GM21360 (cell line): ENCODE results near the gene SAMSN1.

Experiments used
- ATAC-seq: cut with Tn5 transposase; IDR thresholded peaks from one replicate; pipeline ENCODE4 v1.9.1; 2021; ENCODE audit warnings: mild to moderate bottlenecking, moderate library complexity; ENCODE audit not compliant: unreplicated experiment

SAMSN1 gene

DNA sequence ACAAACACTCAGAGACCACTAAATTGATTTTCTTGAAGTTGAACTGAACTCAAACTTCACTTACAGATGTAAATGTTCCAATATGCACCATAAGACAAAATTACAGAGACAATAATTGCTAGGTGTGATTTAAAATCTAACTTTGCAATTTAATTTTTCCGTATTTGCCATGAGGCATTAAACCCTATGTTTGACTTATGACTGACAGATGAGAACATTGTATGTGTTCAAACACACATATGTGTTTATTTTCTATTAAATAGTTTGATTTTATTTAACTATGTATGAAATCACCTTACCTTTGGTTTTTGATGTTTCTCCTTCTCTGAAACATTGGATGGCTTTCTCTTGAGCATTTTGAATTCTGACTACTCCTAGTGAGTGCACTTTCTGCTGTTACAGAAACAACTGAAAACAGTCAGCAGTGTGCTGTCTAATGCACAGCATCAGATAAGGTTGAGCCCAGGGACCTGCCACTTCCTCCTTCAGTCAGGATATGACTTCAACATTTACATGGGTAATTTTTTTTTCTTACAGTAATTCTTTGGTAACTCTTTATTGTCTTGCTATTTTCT is at the start of gene SAMSN1:
Gene SAMSN1 (minus strand): TSS at position 410 of the 575 bp plus-strand sequence. CDS start 54 bp downstream, at position 356.
- peak; percentile 75 for ATAC-seq

DNA sequence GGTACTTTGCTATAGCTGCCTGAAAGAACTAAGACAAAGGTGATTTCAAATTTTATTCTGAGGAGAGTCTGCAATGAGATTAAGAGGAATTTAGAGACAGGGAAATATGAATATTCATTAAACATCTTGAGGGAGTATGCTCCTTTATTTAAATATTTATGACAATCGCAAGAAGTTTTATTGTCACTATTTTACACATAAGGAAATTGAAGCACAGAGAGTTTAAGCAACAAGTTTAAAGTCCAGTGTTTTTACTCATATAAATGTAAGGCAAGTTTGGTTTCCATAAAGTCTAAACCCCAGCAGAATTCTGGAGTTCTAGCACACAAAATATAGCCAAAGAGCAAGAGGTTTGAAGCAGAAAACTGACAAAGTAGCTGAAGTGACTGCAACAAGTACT is 49.3 kb upstream of the SAMSN1 start:
- no peak for ATAC-seq

DNA sequence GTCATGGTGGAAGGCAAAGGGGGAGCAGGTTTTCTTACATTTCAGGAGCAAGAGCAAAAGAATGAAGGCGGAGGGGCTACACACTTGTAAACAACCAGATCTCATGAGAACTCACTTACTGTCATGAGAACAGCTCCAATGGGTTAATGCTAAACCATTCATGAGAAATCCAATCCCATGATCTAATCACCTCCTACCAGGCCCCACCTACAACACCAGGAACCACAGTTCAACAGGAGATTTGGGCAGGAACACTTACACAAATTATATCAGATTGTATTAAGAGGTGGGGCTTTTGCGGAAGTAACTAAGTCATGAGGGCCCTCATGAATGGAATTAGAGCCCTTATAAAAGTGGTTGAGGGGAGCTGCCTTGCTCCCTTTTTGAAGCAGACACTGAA is 48.9 kb upstream of the SAMSN1 start:
- no peak for ATAC-seq

DNA sequence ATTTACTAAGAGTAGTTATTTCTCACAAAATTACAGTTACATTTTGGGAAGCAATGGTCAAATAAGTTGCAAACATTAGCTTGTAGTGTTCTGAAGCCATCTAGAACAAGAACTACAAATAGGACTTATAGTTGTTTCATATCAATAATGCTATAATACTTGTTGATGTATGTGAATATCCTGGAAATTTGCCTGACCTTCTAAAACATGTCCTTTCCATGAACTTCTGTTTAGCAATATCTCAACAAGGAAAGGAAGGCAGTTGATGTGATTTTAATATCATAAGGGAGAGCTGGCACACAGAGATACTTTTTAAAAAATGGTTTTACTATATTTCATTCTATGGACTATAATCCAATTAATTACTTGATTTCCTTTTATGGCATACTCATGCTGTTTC is 47.1 kb upstream of the SAMSN1 start:
- ATAC-seq: no peak

DNA sequence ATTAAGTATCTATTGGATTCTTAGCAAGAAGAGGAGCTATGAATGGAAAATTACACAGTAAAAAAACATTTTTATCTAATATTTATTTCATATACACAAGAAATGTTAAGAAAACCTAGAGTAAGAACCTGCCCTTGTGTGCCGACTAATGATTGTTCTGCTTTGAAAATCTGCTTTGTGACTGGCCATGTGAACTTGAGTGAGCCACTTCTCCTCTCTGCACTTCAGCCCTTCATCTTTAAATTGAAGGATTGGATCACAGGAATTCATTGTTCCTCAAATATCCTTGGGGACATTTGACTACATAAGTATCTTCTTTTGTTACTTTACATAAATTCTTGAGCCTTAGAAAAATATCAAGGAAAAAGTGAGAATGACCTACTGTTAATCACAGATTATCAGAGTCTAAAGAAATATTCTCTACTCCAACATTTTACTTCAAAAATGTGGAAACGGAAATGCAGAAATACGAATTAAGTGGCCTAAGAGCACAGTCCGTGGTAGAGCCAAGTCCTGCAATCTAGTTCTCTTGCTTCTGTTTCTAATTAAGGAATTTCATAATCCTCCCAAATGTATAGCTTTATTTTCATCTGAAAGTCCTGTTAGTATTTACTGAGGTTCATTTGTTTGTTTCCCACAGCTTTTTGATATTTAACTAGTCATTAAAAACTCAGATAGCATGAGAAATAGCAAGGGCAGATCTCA is 46.3 kb upstream of the SAMSN1 start:
- no peak for ATAC-seq

DNA sequence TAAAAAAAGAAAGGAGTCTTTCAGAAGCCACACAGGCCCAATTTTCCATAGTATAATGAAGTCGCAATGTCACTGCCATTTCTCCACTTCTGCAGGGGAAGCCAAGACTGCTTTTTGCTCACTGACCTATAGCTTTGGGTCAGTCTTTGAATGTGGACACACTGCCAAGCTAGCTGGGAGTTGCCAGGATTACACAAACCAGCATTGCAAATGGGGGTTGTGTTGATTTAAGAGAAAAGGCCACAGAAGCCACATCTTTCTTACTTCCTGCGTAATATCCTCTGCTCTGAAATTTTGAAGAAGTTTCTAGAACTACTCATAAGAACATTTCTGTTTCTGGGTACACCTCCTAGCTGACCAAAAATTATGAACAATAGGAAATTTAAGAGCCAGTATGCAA is 45.8 kb upstream of the SAMSN1 start:
- ATAC-seq: no peak

DNA sequence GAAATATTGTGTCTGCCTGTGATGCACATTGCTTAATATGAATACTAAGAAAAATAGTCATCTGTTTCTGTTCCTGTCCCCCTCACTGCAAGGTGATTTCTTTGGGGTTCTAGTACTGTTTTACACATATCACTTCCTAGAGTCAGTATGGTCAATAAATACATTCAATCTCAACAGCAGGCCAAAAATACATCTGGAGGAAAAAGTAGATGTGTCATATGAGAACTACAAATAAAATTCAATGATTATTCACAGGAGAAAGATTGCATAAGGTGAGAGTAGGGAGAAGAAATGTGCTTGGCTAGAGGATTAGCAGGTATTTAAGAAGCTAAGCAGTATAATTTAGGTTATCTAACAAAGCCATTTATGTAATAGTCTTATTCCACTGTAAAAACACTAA is 45.3 kb upstream of the SAMSN1 start:
- peak; percentile 40 for ATAC-seq

DNA sequence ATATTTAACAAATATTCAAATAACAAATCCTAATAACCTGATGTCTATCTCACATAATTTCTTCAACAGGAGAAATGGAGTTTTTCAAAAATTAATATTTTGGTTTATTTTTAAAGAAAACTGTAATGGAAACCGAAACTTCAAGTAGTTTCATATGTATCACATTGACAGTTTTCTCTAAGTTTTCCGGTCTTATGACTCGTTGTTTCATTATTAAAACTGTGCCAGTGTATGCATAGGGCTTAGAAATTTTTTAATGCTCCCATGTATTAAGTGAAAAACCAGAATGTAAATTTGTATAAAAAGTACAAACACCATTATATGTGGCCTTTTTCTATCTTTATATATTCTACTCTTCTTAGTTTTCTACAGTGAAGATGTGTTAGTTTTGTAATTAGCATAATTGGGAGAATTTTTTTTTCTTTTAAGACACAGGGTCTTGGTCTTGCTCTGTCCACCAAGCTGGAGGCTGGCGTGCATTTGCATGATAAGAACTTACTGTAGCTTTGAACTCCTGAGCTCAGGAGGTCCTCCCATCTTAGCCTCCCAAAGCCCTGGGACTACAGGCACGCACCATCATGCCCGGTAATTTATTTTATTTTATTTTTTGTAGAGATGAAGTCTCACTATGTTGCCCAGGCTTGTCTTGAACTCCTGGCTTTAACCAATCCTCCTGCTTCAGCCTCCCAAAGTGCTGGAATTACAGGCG is 43.9 kb upstream of the SAMSN1 start:
- peak; percentile 86 for ATAC-seq

DNA sequence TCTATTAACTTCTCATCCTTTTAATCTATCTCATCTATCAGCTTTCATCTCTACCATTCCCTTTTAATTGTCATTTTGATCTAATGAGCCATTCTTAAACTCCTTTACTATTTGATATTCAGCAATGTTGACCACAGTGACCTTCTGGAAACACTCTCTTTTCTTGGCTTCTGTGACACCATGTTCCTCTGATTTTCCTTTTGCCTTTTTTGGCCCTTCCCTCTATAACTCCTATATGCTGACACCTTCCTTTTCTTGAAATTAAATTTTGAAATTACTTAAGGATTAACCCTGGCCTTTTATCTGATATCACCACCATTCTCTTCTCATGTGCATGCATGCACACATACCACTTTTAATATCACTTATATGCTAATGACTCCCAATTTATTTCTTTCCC is 41.2 kb upstream of the SAMSN1 start:
- no peak for ATAC-seq

DNA sequence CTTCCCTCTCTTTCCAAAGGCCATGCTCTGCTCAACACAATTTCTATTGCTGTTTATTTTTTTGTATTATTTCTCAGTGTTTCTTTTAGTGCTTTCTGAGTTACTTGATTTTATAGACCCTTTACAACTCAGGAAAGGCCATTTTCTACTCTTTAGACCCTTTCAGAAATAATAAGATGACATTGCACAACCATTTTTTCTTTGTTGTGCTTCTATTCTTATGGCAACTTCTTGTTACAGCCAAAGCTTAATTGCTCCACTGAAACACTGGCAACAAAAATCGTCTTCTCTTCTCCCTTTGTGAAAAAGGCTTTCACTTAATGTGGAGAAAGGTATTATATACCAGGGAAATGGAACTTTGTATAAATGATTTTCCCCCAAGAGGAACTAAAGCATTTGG is 39.0 kb upstream of the SAMSN1 start:
- ATAC-seq: no peak

DNA sequence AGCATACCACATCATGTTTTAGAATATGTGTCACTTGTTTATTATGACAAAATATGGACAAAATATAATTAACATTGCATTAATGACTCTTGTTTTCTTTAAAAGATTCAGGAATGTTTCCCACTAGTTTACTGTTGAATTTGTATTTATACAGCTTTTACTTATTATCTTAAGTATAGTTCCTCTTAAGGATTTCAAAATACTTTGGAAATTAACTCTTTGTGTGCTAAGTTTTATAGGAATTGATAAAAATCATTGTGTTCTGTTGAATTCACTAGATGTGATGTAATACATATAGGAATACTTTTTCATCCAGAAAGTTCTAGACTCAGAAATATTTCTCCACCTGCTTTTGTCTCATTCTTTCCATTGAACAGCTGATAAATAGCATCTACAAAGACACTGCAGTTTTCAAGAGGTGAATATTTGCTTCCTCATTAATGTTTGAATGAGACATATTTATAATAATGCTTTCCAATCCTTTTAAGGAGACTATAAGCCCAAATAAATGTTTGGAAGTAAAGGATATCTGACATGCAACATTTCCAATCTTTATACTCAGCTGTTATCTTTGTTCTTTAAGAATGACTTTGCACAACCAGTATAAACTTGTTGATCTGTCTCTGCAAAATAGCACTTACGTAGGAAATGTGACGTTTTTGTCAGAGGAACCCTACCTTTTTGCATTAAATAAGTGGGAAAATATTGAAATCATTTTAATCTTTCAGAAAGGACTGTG is 38.4 kb upstream of the SAMSN1 start:
- no peak for ATAC-seq

DNA sequence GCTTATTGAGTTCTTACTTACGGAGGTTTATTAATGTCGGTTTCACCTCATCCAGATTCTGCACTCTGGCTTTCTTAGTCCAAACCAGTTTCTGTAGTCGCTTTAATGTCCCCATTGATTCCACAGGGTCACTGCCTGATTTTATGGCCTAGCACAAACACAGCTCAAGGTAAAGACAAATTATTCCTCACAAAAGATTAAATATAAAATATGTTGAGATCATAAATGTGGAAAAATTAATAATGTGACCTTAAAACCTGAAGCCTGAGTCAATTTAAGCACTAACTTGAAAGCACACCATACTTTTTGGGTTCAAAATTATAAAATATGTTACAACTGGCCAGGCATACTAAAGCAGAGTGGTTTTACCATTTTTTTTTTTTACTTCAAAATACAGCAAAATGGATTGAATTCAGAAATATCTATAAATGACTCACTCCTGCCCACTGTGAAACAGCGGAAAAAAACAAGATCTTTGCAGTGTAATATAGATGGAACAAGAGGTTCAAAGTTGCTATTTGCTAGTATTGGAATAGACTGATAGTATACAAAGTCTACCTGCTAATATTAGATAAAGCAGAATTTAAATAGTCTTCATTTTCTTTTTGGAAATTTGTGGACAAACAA is 37.6 kb upstream of the SAMSN1 start:
- no peak for ATAC-seq

DNA sequence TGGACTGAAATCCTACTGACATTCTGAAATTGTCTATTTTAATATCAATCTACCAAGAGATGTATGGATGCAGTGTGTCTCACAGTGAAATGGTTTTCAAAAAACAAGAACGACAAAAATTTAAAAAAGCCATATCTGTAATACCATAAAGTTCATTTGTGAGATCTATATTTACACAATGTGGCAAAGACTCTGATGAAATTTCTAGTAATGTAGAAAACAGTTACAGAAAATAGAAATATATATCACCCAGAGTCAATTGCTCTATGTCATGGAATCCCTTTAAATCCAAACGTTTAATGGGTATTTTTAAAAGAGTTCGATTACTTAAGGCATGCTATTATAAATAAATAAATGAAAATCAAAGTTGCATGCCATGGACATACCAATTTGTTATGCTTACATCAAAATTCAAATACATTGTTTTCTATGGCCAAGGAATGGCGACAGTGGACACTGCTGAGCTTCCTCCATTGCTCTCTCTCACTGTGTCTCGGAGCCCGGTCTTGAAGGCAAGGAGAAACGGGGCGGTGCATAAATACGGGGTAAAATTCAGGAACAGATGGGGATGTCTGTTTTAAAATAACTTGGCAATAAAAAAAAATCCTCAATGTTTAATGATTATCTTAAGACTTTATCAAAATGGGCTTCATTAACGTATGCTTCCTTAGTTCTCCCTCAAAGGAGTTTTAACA is 37.0 kb upstream of the SAMSN1 start:
- no peak for ATAC-seq

DNA sequence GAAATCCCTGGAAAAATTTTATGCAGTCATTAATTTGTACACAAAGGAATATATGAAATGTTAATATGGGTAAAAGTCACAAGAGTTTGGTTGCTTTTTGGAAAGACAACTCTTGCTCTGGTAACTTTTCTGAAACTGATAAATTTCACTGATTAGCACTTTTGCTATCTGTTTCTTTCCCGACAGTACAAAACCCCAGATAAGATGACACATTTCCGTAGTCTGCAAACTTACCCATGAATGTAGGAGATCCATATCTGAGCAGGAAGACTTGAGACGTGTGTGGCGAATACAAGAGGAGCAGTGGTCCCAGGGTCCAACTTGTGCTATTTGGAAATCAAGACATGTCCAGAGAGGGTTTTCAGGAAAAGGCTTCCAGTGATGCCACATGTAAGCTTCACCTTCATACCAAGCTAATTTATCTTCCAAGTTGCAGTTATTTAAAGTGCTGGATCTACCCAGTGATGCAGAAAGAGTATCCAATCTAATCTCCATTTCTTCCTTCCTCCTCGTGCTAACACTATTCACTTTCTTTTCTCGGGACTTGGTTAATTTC is 35.9 kb upstream of the SAMSN1 start:
- ATAC-seq: no peak

DNA sequence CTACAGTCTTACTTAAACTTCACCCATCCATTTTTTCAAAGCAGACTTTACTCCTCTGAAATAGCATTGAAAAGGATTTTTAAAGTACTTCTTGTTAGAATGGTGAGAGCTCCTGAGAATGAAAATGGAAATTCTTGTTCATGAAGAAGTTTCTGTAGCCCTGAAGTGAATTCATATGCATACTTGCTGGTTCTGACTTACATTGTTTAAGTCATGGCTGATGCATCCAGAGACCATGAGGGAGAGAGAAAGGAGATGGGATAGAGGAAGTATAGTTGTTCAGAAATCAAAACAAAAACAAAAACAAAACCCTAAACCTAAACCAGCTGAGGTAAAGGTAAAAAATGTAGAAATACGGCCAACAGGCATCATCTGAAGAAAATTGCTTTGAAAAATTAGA is 27.1 kb upstream of the SAMSN1 start:
- ATAC-seq: no peak

DNA sequence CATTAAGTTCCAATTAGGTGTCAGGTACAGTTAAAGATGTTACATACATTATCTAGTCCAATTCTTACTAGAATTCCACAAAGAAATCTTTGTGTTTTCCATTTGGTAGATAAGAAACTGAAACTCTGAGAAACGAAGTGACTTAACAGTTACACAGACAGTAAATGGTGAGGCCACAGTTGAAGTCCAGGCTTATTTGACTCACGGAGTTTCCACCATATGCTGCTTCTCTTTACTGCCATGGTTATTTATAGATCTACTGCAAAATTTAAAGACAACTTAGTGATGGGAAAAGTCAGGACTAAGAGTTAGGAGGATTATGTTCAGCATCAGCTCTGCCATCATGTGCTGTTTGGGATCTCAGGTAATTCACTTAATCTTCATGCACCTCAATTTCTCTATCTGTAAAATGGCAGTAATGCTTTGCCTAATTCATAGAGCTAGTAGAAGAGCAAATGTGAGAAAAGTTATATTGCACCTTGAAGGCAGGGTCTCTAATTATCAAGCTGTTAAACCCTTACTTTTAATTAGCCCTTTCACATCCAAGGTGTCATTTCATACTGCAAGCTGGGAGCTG is 26.2 kb upstream of the SAMSN1 start:
- ATAC-seq: peak; percentile 50

DNA sequence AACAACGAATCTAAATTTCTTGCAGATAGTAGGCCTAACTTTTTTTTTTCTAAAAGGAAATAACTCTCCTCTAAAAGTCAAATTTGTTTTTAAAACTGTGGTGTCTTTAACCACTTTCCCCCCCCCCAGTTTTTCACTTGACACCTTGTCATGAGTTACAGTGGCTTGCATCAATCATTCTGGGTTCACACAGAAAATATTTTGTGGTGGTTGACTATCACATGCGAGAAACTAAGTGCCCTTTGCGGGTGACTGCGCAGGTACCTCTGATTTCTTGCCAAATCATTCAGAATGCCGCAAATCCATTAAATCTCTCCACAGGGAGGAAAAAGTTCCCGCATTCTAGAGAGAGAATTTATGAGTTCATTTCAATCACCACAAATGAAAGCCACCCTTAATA is 23.8 kb upstream of the SAMSN1 start:
- no peak for ATAC-seq

DNA sequence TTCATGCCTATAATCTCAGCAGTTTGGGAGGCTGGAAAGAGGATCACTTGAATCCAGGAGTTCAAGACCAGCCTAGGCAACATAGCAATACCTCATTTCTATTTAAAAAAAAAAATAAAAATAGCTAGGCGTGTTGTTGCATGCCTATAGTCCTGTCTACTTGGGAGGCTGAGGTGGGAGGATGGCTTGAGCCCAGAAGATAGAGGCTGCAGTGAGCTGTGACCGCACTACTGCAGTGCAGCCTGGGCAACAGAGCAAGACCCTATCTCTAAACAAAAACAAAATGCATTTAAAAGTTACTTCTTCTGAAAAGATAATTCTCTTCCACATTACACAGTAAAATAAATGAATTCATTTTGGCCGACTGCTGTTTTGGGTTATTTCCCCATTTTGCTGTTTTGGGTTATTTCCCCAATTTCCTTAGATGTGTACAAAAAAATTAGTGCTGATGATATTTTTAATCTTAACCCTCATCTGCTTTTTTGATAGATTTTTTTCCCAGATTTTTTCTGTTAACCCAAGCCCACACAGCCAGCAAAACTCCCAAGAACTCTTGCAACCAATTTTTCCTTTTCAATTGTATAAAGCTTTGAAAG is 23.0 kb upstream of the SAMSN1 start:
- ATAC-seq: no peak
